Suppressor macrophage (primary cell): ENCODE data around the gene KCNE5.
"Not testable (repeated sequence)": the region's sequence is repeated elsewhere in the genome, so short reads cannot be mapped to it uniquely, and the experiment has no call there.

ENCODE experiments used
- DNase-seq, 4 experiments: peaks; one replicate each; pipeline ENCODE4 v3.0.0-alpha.2; 2020 to 2022

KCNE5 gene

DNA sequence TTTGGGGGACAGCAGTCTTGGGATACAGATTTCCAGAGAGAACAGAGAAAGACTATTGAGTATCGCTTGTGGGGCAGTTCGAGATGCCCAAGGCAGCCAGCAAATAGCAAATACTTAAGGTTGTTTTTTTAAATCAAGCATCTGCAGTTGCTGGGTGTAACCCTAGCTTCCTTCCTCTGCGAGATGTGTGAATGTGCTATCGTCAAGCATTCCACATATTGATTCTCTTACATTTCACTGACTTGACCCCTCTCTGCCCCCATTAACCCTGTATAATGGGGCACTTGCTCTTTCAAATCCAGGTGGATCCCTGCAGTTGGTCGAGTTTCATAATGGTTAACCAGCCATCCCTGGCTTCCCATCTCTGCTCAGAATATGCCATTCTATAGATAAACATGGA lies 23.5 kb downstream of the KCNE5 start:
- DNase-seq, result no peak

DNA sequence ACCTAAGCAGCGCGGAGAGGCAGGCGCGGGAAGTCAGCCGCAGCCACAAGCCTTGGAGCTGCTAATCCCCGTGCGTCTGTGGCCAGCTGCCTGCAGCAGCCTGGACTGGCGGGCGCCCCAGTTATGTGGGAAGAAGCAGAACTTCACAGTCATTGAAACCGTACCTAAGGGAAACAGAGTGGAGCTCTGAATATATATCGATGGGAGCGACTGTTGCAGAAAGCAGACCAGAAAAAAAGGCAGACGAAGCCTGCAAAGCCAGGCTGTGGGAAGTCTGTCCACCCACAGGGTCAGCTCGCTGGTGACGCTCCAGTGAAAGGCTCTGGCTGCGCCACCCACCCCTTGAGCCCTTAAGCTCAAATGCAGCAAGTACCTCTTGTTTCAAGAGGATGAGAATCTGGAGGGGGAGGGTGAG lies 24.7 kb downstream of the KCNE5 start:
- peak; percentile 7 to 66 (median 42) for DNase-seq

DNA sequence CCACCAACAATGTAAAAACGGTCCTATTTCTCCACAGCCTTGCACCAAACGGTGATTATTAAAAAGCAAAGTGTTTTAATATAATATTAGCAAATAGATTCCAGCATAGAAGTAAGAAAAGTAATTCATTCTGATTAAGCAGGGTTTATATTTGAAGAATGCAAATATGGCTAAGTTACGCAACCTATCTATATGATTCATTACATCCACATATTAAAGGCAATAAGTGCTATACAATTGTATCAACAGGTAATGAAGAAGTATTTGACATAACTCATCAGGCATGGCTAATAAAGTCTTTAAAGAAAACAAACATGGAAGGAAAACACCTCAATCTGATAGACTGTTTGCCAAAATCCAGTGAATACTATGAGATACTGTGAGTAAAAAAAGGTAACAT lies 29.0 kb downstream of the KCNE5 start:
- DNase-seq, result no peak

DNA sequence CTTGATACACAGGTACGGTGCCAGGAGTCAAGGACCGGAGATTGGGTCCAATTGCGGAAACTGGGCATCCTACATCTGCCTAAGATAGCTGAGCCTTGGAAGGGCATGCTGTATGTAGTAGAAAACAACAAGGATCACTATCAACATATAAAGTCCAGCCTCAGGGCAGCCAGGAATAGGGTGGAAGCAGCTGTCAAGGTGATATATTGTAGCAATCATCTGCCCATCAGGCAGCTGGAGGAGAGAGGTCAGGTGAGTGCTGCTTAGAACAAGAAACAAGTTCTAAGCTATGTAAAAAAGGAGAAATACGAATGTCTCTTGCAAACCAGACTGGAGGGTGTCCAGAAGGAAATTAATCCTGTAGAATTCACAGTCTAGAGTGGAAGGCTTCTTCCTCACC lies 34.8 kb downstream of the KCNE5 start:
- DNase-seq, result no peak

DNA sequence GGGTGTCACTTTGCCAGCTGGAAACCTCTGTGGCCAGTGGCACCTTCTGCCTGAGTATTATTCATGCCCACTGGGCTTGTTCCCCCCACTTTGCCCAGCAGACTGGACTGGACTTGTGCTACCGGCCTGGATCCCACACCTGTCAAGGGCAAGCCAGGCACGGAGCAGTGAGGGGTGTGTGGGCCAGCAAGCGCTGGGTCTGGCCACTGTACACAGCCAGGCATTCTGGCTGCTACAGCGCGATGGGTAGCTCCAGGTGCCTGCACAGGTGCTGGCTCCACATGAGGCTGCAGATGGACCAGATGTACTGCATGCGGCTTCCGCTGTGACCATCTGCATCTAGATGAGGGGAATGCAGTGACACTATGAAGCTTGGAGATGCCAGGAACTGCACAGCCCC lies 39.5 kb downstream of the KCNE5 start:
- DNase-seq, result no peak

DNA sequence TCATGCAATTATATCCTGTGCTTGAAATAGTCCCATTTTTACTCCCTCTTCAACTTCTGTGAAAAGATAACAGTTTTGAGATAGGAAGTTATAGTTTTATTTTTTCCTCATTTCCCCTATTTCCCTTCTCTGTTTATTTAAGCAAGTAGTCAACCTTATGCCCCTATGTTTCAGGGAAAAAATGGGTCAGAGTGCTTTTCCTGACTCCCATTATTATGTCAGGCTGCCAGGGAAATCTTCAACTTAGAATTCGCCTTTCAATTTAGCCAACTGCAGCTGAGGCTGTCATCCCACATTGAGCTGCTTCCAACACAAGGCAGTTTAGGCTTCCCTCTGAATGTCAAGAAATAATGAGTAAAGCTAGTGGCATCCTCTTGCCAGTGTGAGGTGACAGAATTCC lies 46.1 kb downstream of the KCNE5 start:
- DNase-seq, result no peak

DNA sequence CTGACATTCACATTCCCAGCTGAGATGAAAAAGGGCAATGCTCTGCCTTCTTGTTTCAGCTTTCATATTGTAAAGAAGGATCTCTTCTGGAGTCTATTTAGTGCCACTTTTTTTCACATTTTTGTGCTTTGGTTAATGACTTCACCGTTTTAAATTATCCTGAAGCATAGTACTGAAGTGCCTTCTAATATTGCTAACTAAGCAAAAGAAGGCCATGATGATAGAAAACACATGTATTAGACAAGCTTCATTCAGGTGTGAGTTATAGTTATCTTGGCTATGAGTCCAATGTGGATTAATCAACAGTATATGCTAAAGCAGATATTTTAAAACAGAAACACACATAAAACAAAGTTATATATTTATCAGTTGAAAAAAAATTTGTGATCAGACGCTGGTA lies 47.9 kb downstream of the KCNE5 start:
- DNase-seq, result no peak

DNA sequence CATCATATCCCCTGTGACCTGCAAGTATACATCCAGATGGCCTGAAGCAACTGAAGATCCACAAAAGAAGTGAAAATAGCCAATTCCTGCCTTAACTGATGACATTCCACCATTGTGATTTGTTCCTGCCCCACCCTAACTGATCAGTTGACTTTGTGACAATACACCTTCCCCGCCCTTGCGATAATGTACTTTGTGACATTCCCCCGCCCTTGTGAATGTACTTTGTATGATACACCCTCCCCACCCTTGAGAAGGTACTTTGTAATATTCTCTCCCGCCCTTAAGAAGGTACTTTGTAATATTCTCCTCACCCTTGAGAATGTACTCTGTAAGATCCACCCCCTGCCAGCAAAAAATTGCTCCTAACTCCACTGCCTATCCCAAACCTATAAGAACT lies 48.9 kb downstream of the KCNE5 start:
- not testable (repeated sequence) for DNase-seq
